Ectodermal cell (in vitro differentiated cells): ENCODE results near the gene EBPL.

Experiments used
- H3K27ac ChIP-seq: 2 replicates; pipeline ENCODE4 v1.7.0; 2013; ENCODE audit warnings: mild to moderate bottlenecking, low read depth, low read length; ENCODE audit not compliant: insufficient read depth, poor library complexity, severe bottlenecking
- H3K27me3 ChIP-seq: 2 replicates; pipeline ENCODE4 v1.7.0; 2013; ENCODE audit warnings: mild to moderate bottlenecking, low read length; ENCODE audit not compliant: insufficient read depth, control insufficient read depth, poor library complexity, severe bottlenecking
- H3K36me3 ChIP-seq: one replicate; pipeline ENCODE4 v1.7.0; 2013; ENCODE audit warnings: low read length; ENCODE audit not compliant: control insufficient read depth, insufficient read depth
- H3K4me1 ChIP-seq: one replicate; pipeline ENCODE4 v1.7.0; 2013; ENCODE audit warnings: low read length; ENCODE audit not compliant: control insufficient read depth, insufficient read depth
- H3K4me3 ChIP-seq: 2 replicates; pipeline ENCODE4 v1.7.0; 2013; ENCODE audit warnings: low read depth, low read length, control low read depth; ENCODE audit not compliant: insufficient read depth
- H3K9me3 ChIP-seq: 2 replicates; pipeline ENCODE4 v1.7.0; 2013; ENCODE audit warnings: mild to moderate bottlenecking, low read length, moderate library complexity; ENCODE audit not compliant: control insufficient read depth
- WGBS, 2 experiments: methylation state at CpG; one replicate each; pipeline ENCODE4 v1.1.7; 2013; ENCODE audit warnings: missing lambda C conversion rate in 2 of 2; 5-methylcytosine and 5-hydroxymethylcytosine counted together

The EBPL gene

DNA sequence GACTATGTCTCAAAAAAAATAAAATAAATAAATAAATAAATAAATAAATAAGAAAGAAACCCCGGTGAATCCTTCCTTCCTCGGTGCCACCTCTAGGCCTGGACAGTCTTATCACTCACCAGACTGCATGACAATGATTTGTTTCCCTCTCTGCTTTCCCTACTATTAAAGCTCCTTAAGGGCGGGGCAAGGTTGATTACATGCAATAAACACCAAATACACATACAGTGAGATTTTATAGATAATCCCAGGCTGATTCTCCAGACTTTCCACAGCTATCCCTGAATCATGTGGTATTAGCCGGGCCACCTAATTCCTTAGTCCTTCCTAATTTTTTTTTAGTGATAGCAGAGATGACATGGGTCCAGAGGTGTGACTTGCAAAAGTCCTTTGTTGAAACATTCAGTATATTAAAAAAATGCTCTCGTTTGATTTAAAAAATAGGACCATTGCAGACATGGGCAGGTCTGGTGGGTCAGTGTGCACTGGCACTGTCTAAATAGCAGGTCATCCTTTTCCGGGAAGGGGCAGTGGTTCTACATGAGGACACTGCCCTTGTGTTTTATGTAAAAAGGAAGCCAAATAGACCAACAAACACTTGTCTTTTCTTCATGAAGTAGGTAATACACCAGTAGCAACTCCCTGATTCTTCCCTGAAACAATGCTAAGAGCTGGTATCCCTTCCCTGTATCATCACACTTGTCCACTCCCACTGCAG is 14.5 kb downstream of the EBPL start:
- Histone ChIP-seq H3K9me3 (no peaks in the 10 kb centered on the region), H3K4me1 (no peaks in the 10 kb centered on the region), H3K27ac (no peak overlapping the region), H3K27me3 (no peaks in the 10 kb centered on the region), H3K4me3 (no peak overlapping the region), H3K36me3 (peaks cover 8% of the 10 kb centered on the region)
- 92 to 95% methylated on average over 6 of the region's 6 CpGs for WGBS, 2 experiments

DNA sequence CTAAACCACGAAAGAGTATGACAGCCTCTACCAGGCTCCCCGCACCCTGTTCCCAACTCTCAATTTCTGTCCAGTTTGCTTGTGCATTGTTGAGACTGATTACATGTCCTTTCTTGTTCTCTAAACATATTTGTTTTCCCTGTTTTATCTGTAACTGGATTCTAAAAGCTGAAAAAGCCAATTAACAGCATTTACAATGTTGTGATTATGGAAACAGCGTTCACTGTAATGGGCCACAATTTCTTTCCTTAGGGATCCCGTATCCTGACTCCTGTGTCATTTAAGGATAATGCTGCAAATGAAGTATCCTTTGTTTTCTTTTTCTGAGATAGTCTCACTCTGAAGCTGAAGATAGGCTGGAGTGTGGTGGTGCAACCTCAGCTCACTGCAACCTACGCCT is 20.5 kb downstream of the EBPL start:
- 93 to 94% methylated on average over 5 of the region's 5 CpGs for WGBS, 2 experiments
- Histone ChIP-seq H3K4me1 (no peaks in the 10 kb centered on the region), H3K9me3 (no peaks in the 10 kb centered on the region)

DNA sequence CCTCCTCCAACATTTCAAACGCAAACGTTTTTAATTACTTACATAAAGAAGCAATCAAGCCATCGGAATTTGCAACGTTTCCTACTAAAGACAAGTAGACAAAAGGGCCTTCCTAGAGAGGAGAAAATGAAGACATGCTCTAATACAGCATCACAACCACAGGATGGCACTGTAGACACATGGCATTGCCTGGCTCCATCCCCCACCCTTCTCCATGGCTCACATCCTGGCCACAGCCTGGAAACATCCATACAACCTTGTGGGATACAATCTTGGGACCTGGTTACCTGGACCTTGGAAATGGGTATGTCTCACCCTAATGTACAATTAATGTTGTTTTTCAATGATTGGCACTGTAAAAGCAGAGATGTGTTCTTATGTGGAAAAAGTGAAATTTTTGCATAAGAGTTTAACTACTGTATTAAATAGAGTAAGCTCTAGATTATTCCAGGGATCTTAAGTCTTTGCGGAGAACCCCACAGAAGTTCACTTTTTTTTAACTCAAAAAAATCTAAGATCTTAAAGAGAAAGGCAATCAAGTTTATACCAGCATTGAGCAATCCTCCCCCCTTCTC is 21.5 kb downstream of the EBPL start:
- H3K4me1 ChIP-seq = no peaks in the 10 kb centered on the region
- peaks cover 3% of the 10 kb centered on the region for H3K36me3 ChIP-seq
- H3K4me3 ChIP-seq = no peak overlapping the region
- no peak overlapping the region for H3K27ac ChIP-seq
- H3K27me3 ChIP-seq = peaks cover 9% of the 10 kb centered on the region
- WGBS, 2 experiments = 70 to 77% methylated on average over 4 to 5 of the region's 5 CpGs
- no peaks in the 10 kb centered on the region for H3K9me3 ChIP-seq

More for the DNA sequence above, 20.5 kb downstream of the EBPL start:
- peaks cover 4% of the 10 kb centered on the region for H3K27me3 ChIP-seq
- H3K27ac ChIP-seq = no peak overlapping the region
- H3K4me3 ChIP-seq = no peak overlapping the region
- H3K36me3 ChIP-seq = peaks cover 3% of the 10 kb centered on the region

DNA sequence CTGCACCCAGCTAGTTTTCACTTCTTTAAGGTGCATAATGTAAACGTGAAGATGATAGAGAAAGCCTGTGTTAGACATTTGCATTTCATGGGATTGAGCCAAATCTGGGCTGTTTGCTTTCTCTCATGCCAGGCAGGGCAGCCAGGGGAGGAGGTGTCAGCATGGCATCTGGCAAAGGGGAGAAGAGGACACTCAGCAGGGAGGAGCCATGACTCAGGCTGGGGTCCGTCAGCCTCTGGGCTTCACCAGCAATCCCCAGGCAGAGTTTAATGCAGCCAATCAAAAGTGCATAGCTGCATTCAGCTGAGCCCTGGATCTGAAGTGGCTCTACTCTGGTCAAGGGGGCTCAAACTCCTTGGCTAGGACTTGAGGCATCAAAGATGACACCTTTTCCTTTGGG is 23.5 kb downstream of the EBPL start:
- peaks cover 5% of the 10 kb centered on the region for H3K36me3 ChIP-seq
- no peaks in the 10 kb centered on the region for H3K4me1 ChIP-seq
- no peak overlapping the region for H3K4me3 ChIP-seq
- H3K27ac ChIP-seq = no peak overlapping the region
- H3K27me3 ChIP-seq = peaks cover 13% of the 10 kb centered on the region
- WGBS, 2 experiments = 94% methylated on average over 2 of the region's 2 CpGs
- no peaks in the 10 kb centered on the region for H3K9me3 ChIP-seq

DNA sequence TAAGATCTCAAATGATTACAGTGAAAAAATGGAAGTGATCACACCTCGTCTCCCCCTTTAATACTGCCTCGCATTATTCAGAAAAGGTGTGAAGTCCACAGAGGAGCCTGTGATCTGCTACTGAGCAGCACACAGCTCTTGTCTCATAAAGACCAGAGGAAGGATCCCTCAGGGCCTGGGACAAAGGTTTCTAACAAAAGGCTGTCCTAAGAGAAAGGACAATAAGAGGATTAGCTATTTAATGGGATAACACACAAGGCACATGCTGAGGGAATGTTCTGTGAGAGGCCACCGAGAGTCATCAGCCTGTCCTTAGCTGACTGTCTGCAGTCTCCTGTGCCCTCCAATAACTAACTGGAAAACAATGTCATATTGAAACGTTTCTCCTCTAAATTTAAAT is 26.7 kb downstream of the EBPL start:
- Histone ChIP-seq H3K4me1 (no peaks in the 10 kb centered on the region), H3K36me3 (peaks cover 12% of the 10 kb centered on the region), H3K9me3 (no peaks in the 10 kb centered on the region), H3K27me3 (peaks cover 13% of the 10 kb centered on the region), H3K27ac (no peak overlapping the region), H3K4me3 (no peak overlapping the region)
- 29 to 34% methylated on average over 3 of the region's 4 CpGs for WGBS, 2 experiments

DNA sequence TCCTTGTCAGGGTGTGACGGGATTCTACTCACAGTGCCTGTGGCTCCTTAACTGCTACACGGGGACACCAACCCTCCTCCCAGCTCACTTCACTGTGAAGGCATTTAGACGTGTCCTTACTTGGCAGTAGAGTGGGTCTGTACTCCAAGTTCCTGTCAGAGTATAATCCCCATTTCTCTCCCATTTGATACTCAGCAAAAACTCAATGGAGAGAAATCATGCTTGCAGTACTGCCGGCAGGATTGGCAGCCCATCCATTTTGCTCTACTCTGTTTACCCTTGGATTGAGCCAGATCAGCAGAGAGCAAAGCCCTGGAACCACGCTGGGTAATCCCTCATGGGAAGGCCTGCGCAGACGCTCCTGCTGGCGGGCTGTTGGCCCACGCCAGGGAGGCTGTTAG is 34.0 kb downstream of the EBPL start:
- H3K4me3 ChIP-seq = no peak overlapping the region
- H3K36me3 ChIP-seq = peaks cover 6% of the 10 kb centered on the region
- H3K9me3 ChIP-seq = no peaks in the 10 kb centered on the region
- no peak overlapping the region for H3K27ac ChIP-seq
- 67 to 75% methylated on average over 9 of the region's 9 CpGs for WGBS, 2 experiments
- peaks cover 4% of the 10 kb centered on the region for H3K4me1 ChIP-seq
- no peaks in the 10 kb centered on the region for H3K27me3 ChIP-seq

DNA sequence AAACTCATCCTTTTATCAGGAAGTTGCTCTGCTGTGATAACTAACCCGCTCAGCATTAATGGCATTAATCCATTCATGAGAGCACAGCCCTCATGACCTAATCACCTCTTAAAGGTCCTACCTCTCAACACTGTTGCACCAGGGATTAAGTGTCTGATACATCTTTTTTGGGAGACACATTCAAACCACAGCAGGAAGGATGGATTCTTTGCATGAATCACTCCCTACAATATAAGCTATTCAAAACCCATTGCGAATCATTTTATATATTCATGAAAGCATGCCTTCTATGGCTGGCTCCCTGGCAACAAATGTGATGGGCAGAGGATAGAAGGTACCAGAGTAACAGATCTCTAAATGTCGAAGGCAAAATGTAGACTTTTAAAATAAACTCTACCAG is 35.4 kb downstream of the EBPL start:
- H3K4me1 ChIP-seq = peaks cover 4% of the 10 kb centered on the region
- H3K27me3 ChIP-seq = no peaks in the 10 kb centered on the region
- no peaks in the 10 kb centered on the region for H3K9me3 ChIP-seq
- peaks cover 6% of the 10 kb centered on the region for H3K36me3 ChIP-seq
- H3K4me3 ChIP-seq = no peak overlapping the region
- H3K27ac ChIP-seq = no peak overlapping the region
- WGBS, 2 experiments = 93 to 95% methylated on average over 3 of the region's 3 CpGs

DNA sequence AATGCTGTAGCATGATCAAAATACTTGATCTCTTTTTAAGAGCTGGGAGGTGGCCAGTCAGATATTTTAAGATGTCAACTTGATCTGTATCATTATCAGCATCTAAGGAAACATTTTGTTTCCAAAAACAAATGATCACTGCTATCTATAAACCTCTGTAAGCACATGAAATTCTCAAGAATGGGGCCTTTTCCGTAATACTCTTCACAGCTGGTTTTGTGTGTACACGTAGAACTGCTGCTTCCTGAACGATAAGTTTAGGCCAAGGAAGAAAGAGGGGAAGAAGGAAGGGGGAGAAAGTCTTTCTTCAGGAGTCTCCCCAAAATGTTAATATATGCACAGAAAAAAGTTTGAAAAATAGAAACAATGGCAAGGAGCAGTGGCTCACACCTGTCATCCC is 37.3 kb downstream of the EBPL start:
- Histone ChIP-seq H3K36me3 (no peaks in the 10 kb centered on the region), H3K9me3 (no peaks in the 10 kb centered on the region), H3K27me3 (no peaks in the 10 kb centered on the region), H3K27ac (no peak overlapping the region), H3K4me3 (no peak overlapping the region), H3K4me1 (peaks cover 4% of the 10 kb centered on the region)
- 94 to 96% methylated on average over 3 of the region's 3 CpGs for WGBS, 2 experiments

DNA sequence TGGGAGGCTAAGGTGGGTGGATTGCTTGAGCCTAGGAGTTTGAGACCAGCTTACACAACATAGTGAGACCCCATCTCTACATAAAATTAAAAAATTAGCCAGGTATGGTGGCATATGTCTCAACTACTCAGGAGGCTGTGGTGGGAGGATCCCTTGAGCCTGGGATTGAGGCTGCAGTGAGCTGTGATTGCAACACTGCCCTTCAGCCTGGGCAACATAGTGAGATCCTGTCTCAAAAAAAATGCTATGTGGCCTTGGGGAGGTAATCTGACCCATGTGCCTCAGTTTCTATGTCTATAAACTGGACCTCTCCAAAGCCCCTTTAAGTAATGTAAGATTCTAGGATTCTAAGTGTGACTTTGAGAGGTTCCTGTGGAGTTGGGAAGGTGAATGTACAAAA is 37.8 kb downstream of the EBPL start:
- Histone ChIP-seq H3K27me3 (no peaks in the 10 kb centered on the region), H3K4me1 (peaks cover 4% of the 10 kb centered on the region), H3K9me3 (no peaks in the 10 kb centered on the region), H3K4me3 (no peak overlapping the region), H3K27ac (no peak overlapping the region), H3K36me3 (no peaks in the 10 kb centered on the region)

DNA sequence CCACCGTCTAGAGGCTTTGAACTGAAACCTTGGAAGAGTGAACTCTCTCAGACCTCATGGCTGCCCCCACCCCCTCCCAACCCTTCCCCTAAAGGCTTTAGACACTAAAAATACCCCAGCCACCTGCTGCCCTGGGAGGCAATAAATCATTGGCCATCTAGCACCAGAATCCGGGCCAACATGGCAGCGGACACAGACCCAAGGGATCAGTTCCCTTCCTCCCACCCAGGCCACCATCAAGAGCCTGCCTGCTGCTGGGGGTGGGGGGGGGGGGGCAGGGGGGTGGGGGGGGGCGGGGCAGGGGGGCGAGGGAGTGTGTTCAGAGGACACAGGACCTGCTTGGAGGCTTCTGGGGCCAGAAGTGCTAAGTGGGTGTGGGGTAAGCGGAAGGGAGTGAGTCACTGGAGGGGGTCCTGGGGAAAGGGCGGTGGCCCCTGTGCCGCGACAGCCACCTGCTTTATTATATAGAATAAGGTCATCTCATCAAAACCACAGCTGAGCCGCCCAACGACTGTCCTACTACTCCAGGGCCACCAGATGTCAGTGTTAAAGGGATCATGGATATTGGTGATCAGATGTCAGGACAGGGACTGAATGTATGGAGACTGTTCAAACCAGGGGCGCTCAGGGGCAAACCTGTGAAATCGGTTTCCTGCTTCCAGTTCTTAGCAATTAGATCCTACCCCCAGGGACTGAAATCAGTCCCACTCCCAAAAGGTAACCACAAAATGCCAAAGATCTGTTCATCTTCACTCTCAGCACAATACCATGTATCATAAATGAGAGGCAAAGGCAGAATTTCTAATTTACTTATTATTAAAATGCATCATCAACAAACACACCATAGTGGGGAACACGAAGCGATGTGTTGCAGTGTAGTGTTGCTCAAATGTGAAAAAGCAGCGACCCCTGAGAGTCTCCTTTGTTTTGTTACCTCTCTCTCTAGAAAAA is 38.7 kb downstream of the EBPL start:
- H3K27me3 ChIP-seq = no peaks in the 10 kb centered on the region
- peaks cover 4% of the 10 kb centered on the region for H3K4me1 ChIP-seq
- H3K36me3 ChIP-seq = no peaks in the 10 kb centered on the region
- no peak overlapping the region for H3K4me3 ChIP-seq
- no peaks in the 10 kb centered on the region for H3K9me3 ChIP-seq
- no peak overlapping the region for H3K27ac ChIP-seq
- 58 to 63% methylated on average over 15 to 16 of the region's 16 CpGs for WGBS, 2 experiments
